GM23338 (cell line): ENCODE results near the gene SZT2. TPM values are rescaled to one million over a fixed set of nuclear protein-coding genes. Genes with fewer than 3 reads are reported as not detected.

Experiments
- ATAC-seq: fragments of 200-7000 bp; cut with Tn5 transposase; 3 replicates; pipeline ENCODE4 v1.9.1; 2020
- DNase-seq: peaks from one replicate; pipeline ENCODE4 v3.0.0-alpha.2; 2015; ENCODE audit warnings: low spot score
- H2AFZ ChIP-seq: fragments of 200-600 bp; sonication (generic); 2 replicates; pipeline ENCODE4 v1.8.0; 2016; ENCODE audit warnings: antibody characterized with exemption, mild to moderate bottlenecking, moderate library complexity
- H3F3A ChIP-seq: fragments of 200-600 bp; sonication (generic); replicated peaks from 2 replicates; pipeline ENCODE4 v1.8.0; 2017; ENCODE audit warnings: antibody characterized with exemption, mixed run types, low read depth
- H3K27ac ChIP-seq: fragments of 200-600 bp; sonication (generic); 2 replicates; pipeline ENCODE4 v1.6.1; 2016; ENCODE audit warnings: low read depth
- H3K27me3 ChIP-seq: fragments of 200-600 bp; sonication (generic); 2 replicates; pipeline ENCODE4 v1.8.0; 2016; ENCODE audit warnings: mild to moderate bottlenecking, mixed run types, moderate library complexity; ENCODE audit not compliant: insufficient read depth
- H3K36me3 ChIP-seq: fragments of 200-600 bp; sonication (generic); 2 replicates; pipeline ENCODE4 v1.8.0; 2016; ENCODE audit warnings: mild to moderate bottlenecking; ENCODE audit not compliant: insufficient read depth
- H3K4me1 ChIP-seq: fragments of 200-600 bp; sonication (generic); 2 replicates; pipeline ENCODE4 v1.8.0; 2016; ENCODE audit warnings: mild to moderate bottlenecking, moderate library complexity; ENCODE audit not compliant: insufficient read depth
- H3K4me2 ChIP-seq: fragments of 200-600 bp; sonication (generic); 2 replicates; pipeline ENCODE4 v1.7.1; 2017; ENCODE audit warnings: mixed run types
- H3K4me3 ChIP-seq: fragments of 200-600 bp; sonication (generic); 2 replicates; pipeline ENCODE4 v1.6.1; 2016; ENCODE audit warnings: mixed run types
- H3K79me2 ChIP-seq: fragments of 200-600 bp; sonication (generic); replicated peaks from 2 replicates; pipeline ENCODE4 v1.8.0; 2017; ENCODE audit warnings: mild to moderate bottlenecking; ENCODE audit not compliant: insufficient read depth
- H3K9me2 ChIP-seq: fragments of 200-600 bp; sonication (generic); 2 replicates; pipeline ENCODE4 v1.8.0; 2017; ENCODE audit not compliant: insufficient read depth
- H4K20me1 ChIP-seq: fragments of 200-600 bp; sonication (generic); replicated peaks from 2 replicates; pipeline ENCODE4 v1.8.0; 2017; ENCODE audit warnings: mild to moderate bottlenecking; ENCODE audit not compliant: insufficient read depth
- H3K27ac Mint-ChIP-seq: 2 replicates; pipeline ENCODE4 v1.8.0; 2020; ENCODE audit warnings: inconsistent platforms, mild to moderate bottlenecking, moderate library complexity, mixed read lengths
- H3K27me3 Mint-ChIP-seq: 3 replicates; pipeline ENCODE4 v1.8.0; 2022; ENCODE audit warnings: low read depth, mild to moderate bottlenecking, moderate library complexity, mixed read lengths, inconsistent platforms; ENCODE audit not compliant: insufficient read depth, poor library complexity
- H3K36me3 Mint-ChIP-seq: 3 replicates; pipeline ENCODE4 v1.8.0; 2021; ENCODE audit warnings: low read depth, mild to moderate bottlenecking, inconsistent platforms, moderate library complexity, mixed read lengths
- H3K4me1 Mint-ChIP-seq: 3 replicates; pipeline ENCODE4 v1.8.0; 2020; ENCODE audit warnings: mild to moderate bottlenecking, inconsistent platforms, mixed read lengths
- H3K4me3 Mint-ChIP-seq: 3 replicates; pipeline ENCODE4 v1.8.0; 2021; ENCODE audit warnings: moderate library complexity, mild to moderate bottlenecking, inconsistent platforms, mixed read lengths
- H3K9me3 Mint-ChIP-seq: 3 replicates; pipeline ENCODE4 v1.8.0; 2020; ENCODE audit warnings: moderate library complexity, mild to moderate bottlenecking, inconsistent platforms, mixed read lengths
- CREB1 ChIP-seq: fragments of 250-450 bp; sonication (Bioruptor Pico); IDR thresholded peaks from 2 replicates; pipeline ENCODE4 v1.5.0; 2020; ENCODE audit warnings: low read depth, mild to moderate bottlenecking, moderate library complexity
- CTCF ChIP-seq, 2 experiments: fragments of 200-600 bp in 1 of 2; sonication (generic) in 1 of 2; conservative IDR thresholded peaks; 2 replicates each; pipeline versions ENCODE4 v1.5.1 to v1.6.1; 2016 to 2017; ENCODE audit warnings: antibody characterized with exemption in 2 of 2, low read depth in 2 of 2, mild to moderate bottlenecking in 2 of 2, moderate library complexity in 1 of 2
- ETS1 ChIP-seq: IDR thresholded peaks from 2 replicates; pipeline ENCODE4 v1.6.1; 2016; ENCODE audit warnings: antibody characterized with exemption
- EZH2 ChIP-seq: fragments of 200-600 bp; sonication (generic); IDR thresholded peaks from one replicate; pipeline ENCODE4 v1.8.0; 2017; ENCODE audit warnings: antibody characterized with exemption, mild to moderate bottlenecking, low read depth; ENCODE audit not compliant: unreplicated experiment
- EZH2phosphoT487 ChIP-seq: fragments of 200-600 bp; sonication (generic); IDR thresholded peaks from one replicate; pipeline ENCODE4 v1.8.1; 2018; ENCODE audit warnings: antibody characterized with exemption; ENCODE audit not compliant: unreplicated experiment
- JUNB ChIP-seq: IDR thresholded peaks from one replicate; pipeline ENCODE4 v1.6.1; 2016; ENCODE audit warnings: antibody characterized with exemption; ENCODE audit not compliant: unreplicated experiment
- NANOG ChIP-seq: IDR thresholded peaks from 2 replicates; pipeline ENCODE4 v1.6.1; 2016; ENCODE audit warnings: antibody characterized with exemption, borderline replicate concordance
- POLR2AphosphoS5 ChIP-seq: IDR thresholded peaks from 2 replicates; pipeline ENCODE4 v1.6.1; 2016; ENCODE audit warnings: antibody characterized with exemption, low read depth
- REST ChIP-seq: IDR thresholded peaks from one replicate; pipeline ENCODE4 v1.6.1; 2018; ENCODE audit warnings: antibody characterized with exemption; ENCODE audit not compliant: unreplicated experiment
- STAT1 ChIP-seq: IDR thresholded peaks from one replicate; pipeline ENCODE4 v1.6.1; 2016; ENCODE audit warnings: antibody characterized with exemption; ENCODE audit not compliant: unreplicated experiment
- ZNF114 ChIP-seq: fragments of 250-450 bp; sonication (Bioruptor Pico); IDR thresholded peaks from 2 replicates; pipeline ENCODE4 v1.5.0; 2020; ENCODE audit warnings: mild to moderate bottlenecking, moderate library complexity
- ZNF331 ChIP-seq: fragments of 250-450 bp; sonication (Bioruptor Pico); IDR thresholded peaks from 2 replicates; pipeline ENCODE4 v1.5.0; 2020; ENCODE audit warnings: low read depth, mild to moderate bottlenecking, moderate library complexity
- ZNF462 ChIP-seq: fragments of 250-450 bp; sonication (Bioruptor Pico); IDR thresholded peaks from 2 replicates; pipeline ENCODE4 v1.5.0; 2020; ENCODE audit warnings: mild to moderate bottlenecking, moderate library complexity
- polyA plus RNA-seq: library from polyadenylated mRNA; unstranded; fragments of >200 nt; fragmentation: Nextera tagmentation; extraction: Ambion mirVana; gene quantifications from 2 replicates; pipeline ENCODE4 v1.2.1, GENCODE V29; 2016
- total RNA-seq: library from RNA; depleted of rRNA; stranded (reverse); fragments of >200 nt; shearing (Covaris generic); gene quantifications from 2 replicates; pipeline ENCODE4 v1.2.3, GENCODE V29; 2014

Gene SZT2
- total and polyA plus RNA-seq, 2 experiments from 2014 or later, result 4.1 to 16.1 TPM

DNA sequence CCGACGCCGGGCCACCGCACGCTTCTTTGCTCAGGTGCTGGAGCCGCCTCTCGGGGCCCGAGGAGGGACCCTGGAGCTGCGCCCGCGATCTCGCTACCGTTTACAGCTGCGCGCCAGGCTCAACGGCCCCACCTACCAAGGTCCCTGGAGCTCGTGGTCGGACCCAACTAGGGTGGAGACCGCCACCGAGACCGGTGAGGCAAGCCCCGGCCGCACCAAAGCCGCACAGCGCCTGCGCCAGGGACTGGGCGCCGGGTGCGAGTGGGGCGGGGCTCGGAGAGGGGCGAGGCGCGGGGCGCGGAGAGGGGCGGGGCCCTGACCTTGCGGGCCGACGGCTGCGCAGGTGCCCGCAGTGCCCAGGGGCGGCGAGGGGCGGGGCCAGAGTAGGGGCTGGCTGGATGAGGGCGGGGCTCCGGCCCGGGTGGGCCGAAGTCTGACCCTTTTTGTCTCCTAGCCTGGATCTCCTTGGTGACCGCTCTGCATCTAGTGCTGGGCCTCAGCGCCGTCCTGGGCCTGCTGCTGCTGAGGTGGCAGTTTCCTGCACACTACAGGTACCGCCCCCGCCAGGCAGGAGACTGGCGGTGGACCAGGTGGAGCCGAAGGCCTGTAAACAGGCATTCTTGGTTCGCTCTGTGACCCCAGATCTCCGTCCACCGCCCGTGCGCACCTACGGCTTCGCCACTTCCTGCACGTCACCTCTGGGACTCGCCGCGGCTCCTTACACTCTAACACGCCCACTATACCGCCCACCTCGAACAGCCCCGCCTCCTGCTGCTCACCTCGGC lies 40.7 kb upstream of the SZT2 start:
- peak overlapping the region; percentile 84 for H3K4me3 ChIP-seq
- H3K4me2 ChIP-seq, result peak overlapping the region; percentile 81

More for the DNA sequence above, 40.7 kb upstream of the SZT2 start:
- no peaks in the 10 kb centered on the region for H4K20me1 ChIP-seq
- no peaks in the 10 kb centered on the region for H3K36me3 ChIP-seq
- H3K79me2 ChIP-seq, result no peaks in the 10 kb centered on the region
- no peaks in the 10 kb centered on the region for H3K27me3 Mint-ChIP-seq
- H3K4me1 Mint-ChIP-seq, result peaks cover 32% of the 10 kb centered on the region
- H3K27me3 ChIP-seq, result peaks cover 18% of the 10 kb centered on the region
- H3K9me2 ChIP-seq, result no peaks in the 10 kb centered on the region
- peaks cover 20% of the 10 kb centered on the region for H3K4me1 ChIP-seq
- H3K27ac Mint-ChIP-seq, result peak overlapping the region; percentile 99
- no peaks in the 10 kb centered on the region for H3K36me3 Mint-ChIP-seq
- ATAC-seq, result peak; percentile 86
- peaks cover 13% of the 10 kb centered on the region; the same call in 1 of the 2 replicates for H3F3A ChIP-seq
- peak overlapping the region; percentile 77 for H3K4me3 Mint-ChIP-seq
- no peaks in the 10 kb centered on the region for H3K9me3 Mint-ChIP-seq
- DNase-seq, result peak; percentile 96
- H3K27ac ChIP-seq, result peak overlapping the region; percentile 94
- TF ChIP-seq CTCF (conservative IDR thresholded peaks at IDR 0.05; ENCODE audit: low read depth in 2 of 2) (no peak), REST (no peak), EZH2 (no peak), STAT1 (no peak), POLR2AphosphoS5 (peak; percentile 81), ZNF114 (CRISPR knock-in tag) (no peak), ZNF462 (CRISPR knock-in tag) (no peak), ZNF331 (CRISPR knock-in tag) (no peak), NANOG (no peak), EZH2phosphoT487 (no peak), CREB1 (CRISPR knock-in tag) (peak; percentile 74), ETS1 (no peak), JUNB (no peak)
- H2AFZ ChIP-seq, result peak overlapping the region; percentile 85
